Cardiac ventricle fibroblast (primary cell): Measurements from ENCODE around the gene FRRS1. TPM values are rescaled to one million over a fixed set of nuclear protein-coding genes. Genes with fewer than 3 reads are reported as not detected.

Source experiments
- total RNA-seq: library from RNA; depleted of rRNA; stranded (reverse); fragments of >200 nt; gene quantifications from 2 replicates; pipeline ENCODE4 v1.2.3, GENCODE V29; 2015

The FRRS1 gene, protein sequence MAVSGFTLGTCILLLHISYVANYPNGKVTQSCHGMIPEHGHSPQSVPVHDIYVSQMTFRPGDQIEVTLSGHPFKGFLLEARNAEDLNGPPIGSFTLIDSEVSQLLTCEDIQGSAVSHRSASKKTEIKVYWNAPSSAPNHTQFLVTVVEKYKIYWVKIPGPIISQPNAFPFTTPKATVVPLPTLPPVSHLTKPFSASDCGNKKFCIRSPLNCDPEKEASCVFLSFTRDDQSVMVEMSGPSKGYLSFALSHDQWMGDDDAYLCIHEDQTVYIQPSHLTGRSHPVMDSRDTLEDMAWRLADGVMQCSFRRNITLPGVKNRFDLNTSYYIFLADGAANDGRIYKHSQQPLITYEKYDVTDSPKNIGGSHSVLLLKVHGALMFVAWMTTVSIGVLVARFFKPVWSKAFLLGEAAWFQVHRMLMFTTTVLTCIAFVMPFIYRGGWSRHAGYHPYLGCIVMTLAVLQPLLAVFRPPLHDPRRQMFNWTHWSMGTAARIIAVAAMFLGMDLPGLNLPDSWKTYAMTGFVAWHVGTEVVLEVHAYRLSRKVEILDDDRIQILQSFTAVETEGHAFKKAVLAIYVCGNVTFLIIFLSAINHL
- 4.4 and 5.6 TPM in 2 replicates for total RNA-seq

DNA sequence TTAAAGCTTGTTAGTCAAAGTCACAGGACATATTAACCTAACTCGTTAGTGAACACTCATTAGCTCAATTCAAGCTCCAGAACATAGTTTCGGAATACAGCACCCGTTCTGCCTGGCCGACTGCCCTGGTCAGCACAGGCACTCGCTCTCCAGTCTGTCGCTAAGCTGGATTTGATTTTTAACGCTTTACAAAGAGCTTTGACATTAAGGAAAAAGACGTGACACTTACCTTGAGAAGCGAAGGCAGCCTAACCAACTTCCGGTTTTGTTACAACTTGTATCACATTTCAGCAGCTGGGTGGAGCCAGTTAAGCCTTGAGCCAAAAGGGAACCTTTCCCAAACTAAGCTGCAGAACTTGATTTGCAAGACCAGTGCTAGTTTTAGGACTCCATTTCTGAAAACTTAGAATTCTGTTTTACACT is at the start of gene FRRS1:
Gene FRRS1, minus strand, starts transcription at position 258 of the 423 bp plus-strand sequence. CDS start 17,867 bp downstream, outside the sequence.

Other genes starting within 250 kb of the FRRS1 start
- 4.0 and 7.5 TPM in 2 replicates for gene PALMD, start 120.5 kb downstream of the FRRS1 start, total RNA-seq
- 10.1 and 10.4 TPM in 2 replicates for gene AGL, start 83.7 kb upstream of the FRRS1 start, total RNA-seq
- gene SLC35A3, start 203.4 kb upstream of the FRRS1 start, total RNA-seq: 15.2 and 22.3 TPM in 2 replicates